GM12878 (cell line): ENCODE results near the gene USH2A. TPM values are rescaled to one million over a fixed set of nuclear protein-coding genes. Genes with fewer than 3 reads are reported as not detected.

Source experiments
- ATAC-seq: fragments of 200-7000 bp; cut with Tn5 transposase; 3 replicates; pipeline ENCODE4 v1.9.1; 2020; ENCODE audit warnings: mild to moderate bottlenecking, moderate library complexity
- BruUV-seq: library from RNA; stranded (reverse); fragments of 400-500 nt; replicated peaks from 2 replicates; lab custom pipeline; 2021; lab: Mats Ljungman, UMichigan
- CTCF ChIA-PET: fragments of 300-600 bp; sonication (Branson Sonifier 250); formaldehyde crosslinking; extraction: SDS; loops from one replicate; lab custom pipeline; 2021; ENCODE audit warnings: inconsistent platforms; lab: Yijun Ruan, JAX
- POLR2A ChIA-PET: fragments of 350-600 bp; formaldehyde crosslinking; extraction: SDS; loops from one replicate; lab custom pipeline; 2021; ENCODE audit warnings: inconsistent platforms; lab: Charles Lee
- RAD21 ChIA-PET: fragments of 300-600 bp; sonication (Branson Sonifier 250); formaldehyde crosslinking; loops from one replicate; lab custom pipeline; 2023; ENCODE audit warnings: antibody characterized with exemption; ENCODE audit not compliant: unreplicated experiment; lab: Charles Lee
- SMC1A ChIA-PET: fragments of 300-600 bp; sonication (Branson Sonifier 250); formaldehyde crosslinking; loops from one replicate; lab custom pipeline; 2023; ENCODE audit not compliant: unreplicated experiment, uncharacterized antibody; lab: Charles Lee
- DNase-seq: peaks from one replicate; pipeline ENCODE4 v3.0.0-alpha.2; 2011; ENCODE audit warnings: low read depth, low spot score
- FAIRE-seq: peaks from 3 replicates; lab custom pipeline; 2011; peaks lifted over from hg19 to GRCh38; lab: Jason Lieb, UNC
- H2AFZ ChIP-seq: 2 replicates; pipeline ENCODE4 v1.6.0; 2011; ENCODE audit warnings: low read depth, low read length, control low read depth; ENCODE audit not compliant: control insufficient read depth
- H3K27ac ChIP-seq: 2 replicates; pipeline ENCODE4 v1.5.1; 2011; ENCODE audit warnings: control low read depth; ENCODE audit not compliant: control insufficient read depth, insufficient read depth
- H3K27me3 ChIP-seq, 2 experiments: replicated peaks in 1 of 2; 2 replicates each; pipeline versions ENCODE4 v1.6.0 to v1.6.1; 2011; ENCODE audit warnings: low read length in 1 of 2; ENCODE audit not compliant: control insufficient read depth in 2 of 2, insufficient read depth in 2 of 2
- H3K36me3 ChIP-seq, 2 experiments: 2 replicates each; pipeline ENCODE4 v1.5.1; 2011; ENCODE audit warnings: low read length in 1 of 2; ENCODE audit not compliant: control insufficient read depth in 2 of 2, insufficient read depth in 2 of 2
- H3K4me1 ChIP-seq: 2 replicates; pipeline ENCODE4 v1.6.1; 2011; ENCODE audit warnings: mild to moderate bottlenecking, low read length, moderate library complexity, mixed read lengths; ENCODE audit not compliant: control insufficient read depth, insufficient read depth
- H3K4me2 ChIP-seq: 2 replicates; pipeline ENCODE4 v1.6.0; 2011; ENCODE audit warnings: control low read depth; ENCODE audit not compliant: control insufficient read depth, insufficient read depth
- H3K4me3 ChIP-seq: fragments of 200-600 bp; sonication (generic); 2 replicates; pipeline ENCODE4 v1.5.1; 2016
- H3K79me2 ChIP-seq: 2 replicates; pipeline ENCODE4 v1.6.0; 2011; ENCODE audit warnings: low read length; ENCODE audit not compliant: control insufficient read depth, insufficient read depth
- H3K9ac ChIP-seq: 2 replicates; pipeline ENCODE4 v1.8.0; 2011; ENCODE audit warnings: low read length, control low read depth, mixed read lengths; ENCODE audit not compliant: control insufficient read depth, insufficient read depth
- H3K9me3 ChIP-seq: replicated peaks from 3 replicates; pipeline ENCODE4 v1.5.1; 2011; ENCODE audit warnings: mild to moderate bottlenecking, low read length; ENCODE audit not compliant: control insufficient read depth, insufficient read depth
- H4K20me1 ChIP-seq: 2 replicates; pipeline ENCODE4 v1.6.0; 2011; ENCODE audit not compliant: control insufficient read depth, insufficient read depth
- BCL3 ChIP-seq: IDR thresholded peaks from 2 replicates; pipeline ENCODE4 v1.6.1; 2011; ENCODE audit warnings: borderline replicate concordance, low read depth, mild to moderate bottlenecking, moderate library complexity, low read length; ENCODE audit not compliant: insufficient read depth, poor library complexity, severe bottlenecking
- BHLHE40 ChIP-seq, 2 experiments: fragments of 450-650 bp in 1 of 2; IDR thresholded peaks; 2 replicates each; pipeline ENCODE4 v1.6.1; 2011 to 2017; ENCODE audit warnings: low read depth in 2 of 2, borderline replicate concordance in 1 of 2, improper control_type of control experiment in 1 of 2, low read length in 1 of 2, mild to moderate bottlenecking in 1 of 2
- BRCA1 ChIP-seq: IDR thresholded peaks from 2 replicates; pipeline ENCODE4 v1.6.1; 2011; ENCODE audit warnings: low read depth, low read length, improper control_type of control experiment
- HDAC2 ChIP-seq: fragments of 200-600 bp; sonication (generic); IDR thresholded peaks from 2 replicates; pipeline ENCODE4 v1.6.1; 2017
- MXI1 ChIP-seq: fragments of 150-350 bp; IDR thresholded peaks from 2 replicates; pipeline ENCODE4 v1.6.1; 2011; ENCODE audit warnings: low read depth, mild to moderate bottlenecking, inconsistent platforms, low read length, improper control_type of control experiment
- PBX3 ChIP-seq: IDR thresholded peaks from 2 replicates; pipeline ENCODE4 v1.6.1; 2011; ENCODE audit warnings: mild to moderate bottlenecking, low read depth, low read length, moderate library complexity; ENCODE audit not compliant: insufficient replicate concordance
- RAD21 ChIP-seq: IDR thresholded peaks from 2 replicates; pipeline ENCODE4 v1.6.1; 2011; ENCODE audit warnings: mild to moderate bottlenecking, low read depth, low read length, moderate library complexity; ENCODE audit not compliant: insufficient read depth
- RFX5 ChIP-seq: IDR thresholded peaks from 2 replicates; pipeline ENCODE4 v1.6.1; 2011; ENCODE audit warnings: low read depth, low read length, improper control_type of control experiment
- SPI1 ChIP-seq: IDR thresholded peaks from 2 replicates; pipeline ENCODE4 v1.6.1; 2011; ENCODE audit warnings: low read depth, mild to moderate bottlenecking, low read length, moderate library complexity, borderline replicate concordance; ENCODE audit not compliant: insufficient read depth
- TARDBP ChIP-seq: IDR thresholded peaks from 2 replicates; pipeline ENCODE4 v1.6.1; 2016; ENCODE audit warnings: borderline replicate concordance
- USF2 ChIP-seq: IDR thresholded peaks from 2 replicates; pipeline ENCODE4 v1.6.1; 2011; ENCODE audit warnings: low read depth, low read length, improper control_type of control experiment, borderline replicate concordance
- ZNF687 ChIP-seq: fragments of 450-650 bp; IDR thresholded peaks from 2 replicates; pipeline ENCODE4 v1.6.1; 2017; ENCODE audit warnings: mild to moderate bottlenecking, moderate library complexity
- WGBS: methylation state at CpG from one replicate; pipeline ENCODE4 v1.1.6; 2016; ENCODE audit warnings: low lambda C conversion rate; ENCODE audit not compliant: insufficient replicate concordance, insufficient coverage; ENCODE audit errors: missing lambda C conversion rate; 5-methylcytosine and 5-hydroxymethylcytosine counted together
- in situ Hi-C: fragments of 300-500 bp; cut with MboI; formaldehyde crosslinking; loops from 9 replicates; pipeline ENCODE4 v1.14.3; 2018; ENCODE audit warnings: mixed read lengths
- intact Hi-C: fragments of 100-400 bp; cut with micrococcal nuclease; formaldehyde crosslinking; loops from one replicate; pipeline ENCODE4 v1.14.2; 2022; ENCODE audit not compliant: unreplicated experiment
- polyA plus RNA-seq, 11 experiments: library from polyadenylated mRNA; depleted of rRNA in 4 of 11; unstranded in 6 of 11; stranded (reverse) in 5 of 11; fragments of >200 nt; fragmentation: Nextera tagmentation in 4 of 11; fragmentation: Illumina TruSeq in 1 of 11; extraction: Ambion mirVana in 4 of 11; extraction: Trizol in 1 of 11; gene quantifications; 1 replicate in 1 of 11; 2 replicates in 10 of 11; pipeline versions ENCODE4 v1.2.1 to v1.2.3, GENCODE V29; 2011 to 2016; ENCODE audit warnings: inconsistent platforms in 2 of 11, missing spikeins in 2 of 11, low read depth in 1 of 11
- total RNA-seq, 4 experiments: library from RNA; depleted of rRNA in 3 of 4; stranded (reverse); fragments of >200 nt in 3 of 4; fragmentation: Illumina TruSeq in 1 of 4; extraction: Trizol in 1 of 4; gene quantifications; 2 replicates each; pipeline versions ENCODE4 v1.2.1 to v1.2.3, GENCODE V29; 2013 to 2021
- TF ChIP-seq, protein P1 (sequence below): fragments of 450-650 bp; IDR thresholded peaks from 2 replicates; pipeline ENCODE4 v1.6.1; 2017; ENCODE audit warnings: low read depth, mild to moderate bottlenecking, moderate library complexity

Gene USH2A
- total and polyA plus RNA-seq, 10 of the 15 experiments (the other 5 are each of a cell fraction or from before 2014, with no cell fraction given), result under 0.01 to 0.20 (median 0.01) TPM; not detected in 2

DNA sequence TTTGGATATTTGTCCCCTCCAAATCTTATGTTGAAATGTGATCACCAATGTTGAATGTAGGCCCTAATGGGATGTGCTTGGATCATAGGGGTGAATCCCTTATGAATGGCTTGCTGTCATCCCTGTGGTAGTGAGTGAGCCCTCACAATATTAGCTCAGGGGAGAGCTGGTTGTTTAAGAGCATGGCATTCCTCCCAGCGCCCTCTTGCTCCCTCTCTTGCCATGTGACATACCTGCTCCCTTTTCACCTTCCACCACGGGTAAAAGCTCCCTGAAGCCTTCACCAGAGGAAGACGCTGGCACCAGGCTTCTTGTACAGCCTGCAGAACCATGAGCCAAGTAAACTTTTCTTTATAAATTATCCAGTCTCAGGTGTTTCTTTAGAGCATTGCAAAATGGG, 550.6 kb downstream of the USH2A start:
- in situ Hi-C loops (no loop called here), intact Hi-C loops (no loop called here)
- Histone ChIP-seq H3K4me1 (no peaks in the 10 kb centered on the region), H3K4me2 (no peak overlapping the region), H3K36me3 (no peaks in the 10 kb centered on the region), H3K79me2 (no peaks in the 10 kb centered on the region), H3K9ac (no peak overlapping the region), H3K4me3 (no peak overlapping the region), H4K20me1 (no peaks in the 10 kb centered on the region), H3K27ac (no peak overlapping the region), H2AFZ (no peak overlapping the region), H3K27me3 (no peaks in the 10 kb centered on the region), H3K9me3 (no peaks in the 10 kb centered on the region)
- ChIA-PET CTCF (interaction anchor here (1.1 kb wide), 1 partner anchor 17 kb away, joined by 3 read pairs; no protein-coding TSS in a partner anchor), RAD21 (no interaction called here), SMC1A (interaction anchor here (3.6 kb wide), 1 partner anchor 15 kb away, joined by 13 read pairs; no protein-coding TSS in a partner anchor), POLR2A (no interaction called here)
- FAIRE-seq, result no peak
- BruUV-seq, result no TSS peak
- 11% methylated on average over 3 of the region's 3 CpGs for WGBS
- ATAC-seq, result no peak
- no peak for DNase-seq
- TF ChIP-seq HDAC2 (no peak), RFX5 (no peak), BCL3 (no peak), BHLHE40 (IDR thresholded peaks at IDR 0.05; ENCODE audit: borderline replicate concordance in 1 of 2, low read depth in 2 of 2, low read length in 1 of 2) (no peak), ZNF687 (no peak), BRCA1 (no peak), MXI1 (no peak), TARDBP (no peak), PBX3 (no peak), USF2 (no peak), SPI1 (no peak), RAD21 (no peak)
- TF ChIP-seq, protein P1, sequence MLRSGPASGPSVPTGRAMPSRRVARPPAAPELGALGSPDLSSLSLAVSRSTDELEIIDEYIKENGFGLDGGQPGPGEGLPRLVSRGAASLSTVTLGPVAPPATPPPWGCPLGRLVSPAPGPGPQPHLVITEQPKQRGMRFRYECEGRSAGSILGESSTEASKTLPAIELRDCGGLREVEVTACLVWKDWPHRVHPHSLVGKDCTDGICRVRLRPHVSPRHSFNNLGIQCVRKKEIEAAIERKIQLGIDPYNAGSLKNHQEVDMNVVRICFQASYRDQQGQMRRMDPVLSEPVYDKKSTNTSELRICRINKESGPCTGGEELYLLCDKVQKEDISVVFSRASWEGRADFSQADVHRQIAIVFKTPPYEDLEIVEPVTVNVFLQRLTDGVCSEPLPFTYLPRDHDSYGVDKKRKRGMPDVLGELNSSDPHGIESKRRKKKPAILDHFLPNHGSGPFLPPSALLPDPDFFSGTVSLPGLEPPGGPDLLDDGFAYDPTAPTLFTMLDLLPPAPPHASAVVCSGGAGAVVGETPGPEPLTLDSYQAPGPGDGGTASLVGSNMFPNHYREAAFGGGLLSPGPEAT, result no peak
